Measurements from ENCODE around the gene SLC10A6. TPM values are rescaled to one million over a fixed set of nuclear protein-coding genes. Genes with fewer than 3 reads are reported as not detected.

SLC10A6 gene
- total RNA-seq, 1 donor from 2014 or later: 23.5 TPM

DNA sequence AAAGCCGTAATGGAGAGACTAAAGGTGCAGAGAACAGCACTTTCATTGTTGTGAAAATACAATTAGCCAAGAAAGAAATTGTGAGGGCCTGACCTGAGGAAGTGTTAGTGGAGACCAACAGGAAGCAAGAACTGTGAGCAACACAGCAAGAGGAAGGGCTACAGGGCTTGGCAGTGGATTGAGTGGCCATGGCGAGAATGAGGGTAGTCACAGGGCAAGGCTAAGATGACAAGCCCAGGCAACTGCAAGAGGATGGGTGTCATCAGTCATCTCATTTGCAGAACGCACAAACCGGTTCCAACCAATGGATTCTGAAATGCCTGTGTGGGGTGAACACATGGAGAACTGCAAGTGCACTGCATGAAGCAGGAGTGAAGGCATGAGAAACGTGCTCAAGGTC lies 3.6 kb downstream of the SLC10A6 start:
- Histone ChIP-seq H3K4me3 (no peak overlapping the region), H3K27ac (no peak overlapping the region), H3K36me3 (no peaks in the 10 kb centered on the region), H3K27me3 (no peaks in the 10 kb centered on the region), H3K4me1 (no peaks in the 10 kb centered on the region), H3K9me3 (no peaks in the 10 kb centered on the region)
- DNase-seq (ENCODE audit: low spot score in 2 of 2): no peak
- intact Hi-C loops (cut with DNase I): no loop called here
- TF ChIP-seq, protein P1, sequence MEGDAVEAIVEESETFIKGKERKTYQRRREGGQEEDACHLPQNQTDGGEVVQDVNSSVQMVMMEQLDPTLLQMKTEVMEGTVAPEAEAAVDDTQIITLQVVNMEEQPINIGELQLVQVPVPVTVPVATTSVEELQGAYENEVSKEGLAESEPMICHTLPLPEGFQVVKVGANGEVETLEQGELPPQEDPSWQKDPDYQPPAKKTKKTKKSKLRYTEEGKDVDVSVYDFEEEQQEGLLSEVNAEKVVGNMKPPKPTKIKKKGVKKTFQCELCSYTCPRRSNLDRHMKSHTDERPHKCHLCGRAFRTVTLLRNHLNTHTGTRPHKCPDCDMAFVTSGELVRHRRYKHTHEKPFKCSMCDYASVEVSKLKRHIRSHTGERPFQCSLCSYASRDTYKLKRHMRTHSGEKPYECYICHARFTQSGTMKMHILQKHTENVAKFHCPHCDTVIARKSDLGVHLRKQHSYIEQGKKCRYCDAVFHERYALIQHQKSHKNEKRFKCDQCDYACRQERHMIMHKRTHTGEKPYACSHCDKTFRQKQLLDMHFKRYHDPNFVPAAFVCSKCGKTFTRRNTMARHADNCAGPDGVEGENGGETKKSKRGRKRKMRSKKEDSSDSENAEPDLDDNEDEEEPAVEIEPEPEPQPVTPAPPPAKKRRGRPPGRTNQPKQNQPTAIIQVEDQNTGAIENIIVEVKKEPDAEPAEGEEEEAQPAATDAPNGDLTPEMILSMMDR (IDR thresholded peaks at IDR 0.05): no peak

DNA sequence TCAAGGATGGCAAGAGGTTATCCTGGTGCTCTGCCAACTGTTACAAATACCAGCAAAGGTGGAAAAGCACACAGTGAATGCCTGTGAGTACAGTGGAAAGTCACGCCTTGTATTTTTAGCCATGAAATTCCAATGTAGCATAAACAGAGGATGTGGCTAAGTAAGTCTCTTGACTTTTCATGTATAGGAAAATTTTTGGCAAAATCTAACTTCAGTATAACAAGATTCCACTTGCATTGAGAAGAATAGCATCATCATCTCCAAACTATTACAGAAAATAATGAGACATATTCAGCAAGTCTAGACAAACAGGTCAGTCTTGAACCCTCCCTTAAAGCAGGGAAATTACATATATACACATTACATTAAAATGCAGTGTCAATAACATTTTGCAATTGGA lies 7.9 kb downstream of the SLC10A6 start:
- H3K4me1 ChIP-seq: no peaks in the 10 kb centered on the region
- no peaks in the 10 kb centered on the region for H3K36me3 ChIP-seq
- intact Hi-C loops (cut with DNase I): no loop called here
- no peak for DNase-seq (ENCODE audit: low spot score in 2 of 2)
- no peaks in the 10 kb centered on the region for H3K9me3 ChIP-seq
- TF ChIP-seq, protein P1 (IDR thresholded peaks at IDR 0.05): no peak
- H3K27ac ChIP-seq: no peak overlapping the region
- H3K27me3 ChIP-seq: no peaks in the 10 kb centered on the region
- no peak overlapping the region for H3K4me3 ChIP-seq

DNA sequence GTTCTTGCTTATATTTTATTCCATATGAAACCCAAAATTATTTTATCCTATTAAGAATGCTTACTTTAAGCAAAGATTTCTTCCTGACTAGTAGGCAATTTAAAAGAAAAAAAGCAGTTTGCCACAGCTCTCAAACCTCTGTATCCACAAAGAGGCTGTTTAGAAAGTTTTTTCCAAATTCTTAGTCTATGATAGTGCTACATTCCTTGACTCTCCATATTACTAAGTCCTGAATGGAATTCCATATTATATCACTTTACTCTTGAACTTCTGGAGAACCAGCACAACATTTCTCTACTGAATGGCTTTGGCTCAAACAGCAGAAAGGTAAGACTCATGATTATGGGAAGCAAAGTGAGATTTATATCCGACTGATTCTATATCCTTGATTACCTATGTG lies 8.3 kb downstream of the SLC10A6 start:
- Histone ChIP-seq H3K4me1 (no peaks in the 10 kb centered on the region), H3K27me3 (no peaks in the 10 kb centered on the region), H3K36me3 (no peaks in the 10 kb centered on the region), H3K4me3 (no peak overlapping the region), H3K9me3 (no peaks in the 10 kb centered on the region), H3K27ac (no peak overlapping the region)
- TF ChIP-seq, protein P1 (IDR thresholded peaks at IDR 0.05): no peak
- DNase-seq (ENCODE audit: low spot score in 2 of 2): no peak
- intact Hi-C loops (cut with DNase I): no loop called here

DNA sequence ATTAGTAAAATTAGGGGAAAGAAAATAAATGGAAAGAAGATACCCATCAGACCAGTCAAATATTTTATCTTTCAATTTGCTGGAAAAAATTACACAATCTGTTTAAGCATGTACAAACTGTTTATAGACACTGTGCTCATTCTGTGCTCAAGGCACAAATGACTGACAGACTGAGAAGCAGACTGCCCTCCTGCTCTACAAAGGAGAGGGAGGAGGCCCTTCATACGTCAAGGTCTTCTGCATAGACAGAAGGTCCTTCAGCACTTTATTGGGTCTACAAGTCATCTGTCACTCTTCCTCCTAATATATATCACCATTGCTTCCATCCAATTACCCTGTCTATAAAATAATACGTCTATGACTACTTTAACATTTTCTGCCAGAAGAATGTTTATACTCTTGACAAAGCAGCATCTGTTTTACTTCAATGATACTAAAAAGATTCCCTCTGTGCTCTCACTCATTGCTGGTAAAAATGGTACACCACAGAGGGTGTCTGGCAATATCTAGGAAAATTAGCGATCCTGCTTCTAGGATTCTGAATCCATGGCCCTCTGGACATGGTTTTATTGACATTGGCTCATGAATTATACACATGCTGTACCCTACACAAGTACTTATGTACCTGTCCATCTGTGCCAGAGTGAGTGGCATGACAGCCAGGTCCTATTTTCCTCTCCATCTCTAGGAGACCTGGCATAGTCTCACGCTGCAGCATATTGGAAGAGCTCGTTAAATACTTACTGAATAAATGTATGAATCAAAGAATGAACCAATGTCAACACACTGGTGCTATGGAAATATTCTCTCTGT lies 11.3 kb downstream of the SLC10A6 start:
- no peaks in the 10 kb centered on the region for H3K9me3 ChIP-seq
- no peak overlapping the region for H3K4me3 ChIP-seq
- no peak for DNase-seq (ENCODE audit: low spot score in 2 of 2)
- no peaks in the 10 kb centered on the region for H3K27me3 ChIP-seq
- TF ChIP-seq, protein P1 (IDR thresholded peaks at IDR 0.05): no peak
- no peaks in the 10 kb centered on the region for H3K36me3 ChIP-seq
- no peaks in the 10 kb centered on the region for H3K4me1 ChIP-seq
- intact Hi-C loops (cut with DNase I): no loop called here
- no peak overlapping the region for H3K27ac ChIP-seq

DNA sequence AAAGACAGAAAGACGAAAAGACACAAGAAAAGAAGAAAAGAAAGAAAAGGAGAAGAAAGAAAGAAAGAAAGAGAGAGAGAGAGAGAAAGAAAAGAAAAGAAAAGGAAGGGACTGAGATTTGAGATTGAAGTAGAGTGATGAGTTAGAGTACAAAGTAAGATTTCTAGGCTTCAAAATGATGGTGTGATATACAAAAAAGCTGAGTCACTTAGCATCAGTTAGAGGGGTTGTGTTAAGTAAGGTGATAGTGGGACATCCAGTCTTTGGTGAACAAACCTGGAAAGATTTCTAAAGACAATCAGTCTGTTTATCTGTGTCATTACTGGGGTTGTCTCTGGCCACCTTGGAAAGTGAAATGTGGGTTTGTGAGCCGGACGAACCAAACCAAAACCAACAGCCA lies 13.5 kb downstream of the SLC10A6 start:
- TF ChIP-seq, protein P1 (IDR thresholded peaks at IDR 0.05): no peak
- intact Hi-C loops (cut with DNase I): no loop called here
- no peak overlapping the region for H3K27ac ChIP-seq
- no peak for DNase-seq (ENCODE audit: low spot score in 2 of 2)
- no peaks in the 10 kb centered on the region for H3K9me3 ChIP-seq
- H3K36me3 ChIP-seq: no peaks in the 10 kb centered on the region
- H3K27me3 ChIP-seq: no peaks in the 10 kb centered on the region
- no peak overlapping the region for H3K4me3 ChIP-seq
- H3K4me1 ChIP-seq: no peaks in the 10 kb centered on the region
